Endodermal cell (in vitro differentiated cells): Measurements from ENCODE around the gene CNKSR1. TPM values are rescaled to one million over a fixed set of nuclear protein-coding genes. Genes with fewer than 3 reads are reported as not detected.

Experiments used
- DNase-seq: peaks from one replicate; pipeline ENCODE4 v3.0.0-alpha.2; 2017
- H3K27ac ChIP-seq: 2 replicates; pipeline ENCODE4 v1.5.1; 2013; ENCODE audit warnings: mild to moderate bottlenecking, low read depth, low read length, moderate library complexity
- H3K27me3 ChIP-seq: 2 replicates; pipeline ENCODE4 v1.6.1; 2013; ENCODE audit warnings: mild to moderate bottlenecking, low read length, moderate library complexity; ENCODE audit not compliant: insufficient read depth, control insufficient read depth, poor library complexity, severe bottlenecking
- H3K36me3 ChIP-seq: 2 replicates; pipeline ENCODE4 v1.7.0; 2013; ENCODE audit warnings: mild to moderate bottlenecking, low read length, moderate library complexity; ENCODE audit not compliant: control insufficient read depth, insufficient read depth
- H3K4me1 ChIP-seq: one replicate; pipeline ENCODE4 v1.7.0; 2013; ENCODE audit warnings: low read length; ENCODE audit not compliant: control insufficient read depth, insufficient read depth
- H3K4me3 ChIP-seq: 2 replicates; pipeline ENCODE4 v1.5.1; 2013; ENCODE audit warnings: mild to moderate bottlenecking, low read length, moderate library complexity
- H3K9ac ChIP-seq: 2 replicates; pipeline ENCODE4 v1.6.1; 2013; ENCODE audit warnings: mild to moderate bottlenecking, low read length, moderate library complexity; ENCODE audit not compliant: poor library complexity, severe bottlenecking; ENCODE audit errors: extremely low read depth
- H3K9me3 ChIP-seq: 2 replicates; pipeline ENCODE4 v1.6.1; 2013; ENCODE audit warnings: mild to moderate bottlenecking, low read length, moderate library complexity; ENCODE audit not compliant: control insufficient read depth
- H3K27ac Mint-ChIP-seq: 2 replicates; pipeline ENCODE4 v1.8.0; 2020; ENCODE audit warnings: mixed read lengths
- H3K27me3 Mint-ChIP-seq: 2 replicates; pipeline ENCODE4 v1.8.0; 2021; ENCODE audit warnings: mild to moderate bottlenecking, mixed read lengths; ENCODE audit not compliant: insufficient read depth
- H3K36me3 Mint-ChIP-seq: 2 replicates; pipeline ENCODE4 v1.8.0; 2020; ENCODE audit warnings: low read depth, mixed read lengths
- H3K4me1 Mint-ChIP-seq: 2 replicates; pipeline ENCODE4 v1.8.0; 2020; ENCODE audit warnings: mixed read lengths
- H3K4me3 Mint-ChIP-seq: 2 replicates; pipeline ENCODE4 v1.8.0; 2020; ENCODE audit warnings: mild to moderate bottlenecking, moderate library complexity, mixed read lengths
- H3K9me3 Mint-ChIP-seq: 2 replicates; pipeline ENCODE4 v1.8.0; 2020; ENCODE audit warnings: mild to moderate bottlenecking, mixed read lengths
- CTCF ChIP-seq: fragments of 200-600 bp; sonication (generic); conservative IDR thresholded peaks from 2 replicates; pipeline ENCODE4 v1.5.0; 2021; ENCODE audit warnings: antibody characterized with exemption, mild to moderate bottlenecking
- WGBS, 2 experiments: methylation state at CpG; one replicate each; pipeline versions ENCODE4 v1.1.5 to v1.1.7; 2013; ENCODE audit warnings: missing lambda C conversion rate in 2 of 2, mixed read lengths in 1 of 2; ENCODE audit not compliant: insufficient coverage in 1 of 2, insufficient read length in 1 of 2; 5-methylcytosine and 5-hydroxymethylcytosine counted together
- total RNA-seq, 2 donors: library from RNA; stranded (reverse); fragmentation: NEBNext Ultra II Directional in 1 of 2; extraction: Animal tissue kit (Norgen Biotek cat#: 25700) in 1 of 2; gene quantifications; 2 replicates in 1 of 2; 3 replicates in 1 of 2; pipeline ENCODE4 v1.2.1, GENCODE V29; 2021

Gene CNKSR1
- total RNA-seq, 2 donors from 2014 or later, result 35.8 to 44.1 TPM

- H3K4me3 ChIP-seq, result no peak overlapping the region
- H3K27me3 Mint-ChIP-seq, result peaks cover 55% of the 10 kb centered on the region
- no peak overlapping the region for H3K4me3 Mint-ChIP-seq
- 67% methylated on average over 6 of the region's 6 CpGs for WGBS, 2 experiments
- H3K36me3 Mint-ChIP-seq, result no peaks in the 10 kb centered on the region
- peaks cover 9% of the 10 kb centered on the region for H3K27me3 ChIP-seq
- H3K9me3 Mint-ChIP-seq, result no peaks in the 10 kb centered on the region
- no peaks in the 10 kb centered on the region for H3K36me3 ChIP-seq
- TF ChIP-seq CTCF, result no peak
- H3K27ac ChIP-seq, result no peak overlapping the region
- H3K9me3 ChIP-seq, result no peaks in the 10 kb centered on the region
- no peaks in the 10 kb centered on the region for H3K4me1 ChIP-seq
- no peak overlapping the region for H3K27ac Mint-ChIP-seq
- DNase-seq, result no peak
- no peak overlapping the region for H3K9ac ChIP-seq
- no peaks in the 10 kb centered on the region for H3K4me1 Mint-ChIP-seq
Measured at GRCh38 chr1:26145960-26146294, 31.4 kb upstream of the CNKSR1 start.

- Mint-ChIP-seq H3K4me3 (no peak overlapping the region), H3K27ac (no peak overlapping the region), H3K4me1 (no peaks in the 10 kb centered on the region), H3K9me3 (no peaks in the 10 kb centered on the region), H3K36me3 (no peaks in the 10 kb centered on the region), H3K27me3 (peaks cover 74% of the 10 kb centered on the region)
- no peaks in the 10 kb centered on the region for H3K4me1 ChIP-seq
- TF ChIP-seq CTCF, result no peak
- H3K9ac ChIP-seq, result no peak overlapping the region
- H3K4me3 ChIP-seq, result no peak overlapping the region
- peaks cover 18% of the 10 kb centered on the region for H3K27me3 ChIP-seq
- H3K27ac ChIP-seq, result no peak overlapping the region
- no peak for DNase-seq
- no peaks in the 10 kb centered on the region for H3K9me3 ChIP-seq
- H3K36me3 ChIP-seq, result no peaks in the 10 kb centered on the region
Measured at GRCh38 chr1:26148887-26149286, 28.4 kb upstream of the CNKSR1 start.

GRCh38 chr1:26153966-26154532 is 23.2 kb upstream of the CNKSR1 start:
- Histone ChIP-seq H3K36me3 (no peaks in the 10 kb centered on the region), H3K27ac (no peak overlapping the region), H3K27me3 (peaks cover 23% of the 10 kb centered on the region), H3K9me3 (no peaks in the 10 kb centered on the region), H3K9ac (no peak overlapping the region), H3K4me1 (peaks cover 7% of the 10 kb centered on the region), H3K4me3 (no peak overlapping the region)
- Mint-ChIP-seq H3K4me1 (peaks cover 35% of the 10 kb centered on the region), H3K36me3 (no peaks in the 10 kb centered on the region), H3K27ac (no peak overlapping the region), H3K9me3 (no peaks in the 10 kb centered on the region), H3K27me3 (peaks cover 79% of the 10 kb centered on the region), H3K4me3 (no peak overlapping the region)
- no peak for TF ChIP-seq CTCF
- WGBS, 2 experiments, result 76 to 100% methylated on average over 1 to 5 of the region's 5 CpGs
- peak; percentile 49 for DNase-seq
